Measurements from ENCODE around the gene TECRL.

The TECRL gene

GRCh38 chr4:64409300-64409699, at the start of gene TECRL:
Gene TECRL, minus strand, starts transcription at chr4:64409450. Its CDS starts 99 bp downstream, at chr4:64409351.
- no peak for DNase-seq (ENCODE audit: low spot score)

GRCh38 chr4:64432674-64433073, 23.4 kb upstream of the TECRL start:
- no peak for DNase-seq (ENCODE audit: low spot score)

- no peak for DNase-seq (ENCODE audit: low spot score)
These were observed 21.7 kb upstream of the TECRL start for GRCh38 chr4:64430933-64431332.

GRCh38 chr4:64417974-64418373, 8.7 kb upstream of the TECRL start:
- no peak for DNase-seq (ENCODE audit: low spot score)

GRCh38 chr4:64407000-64407399, 2.2 kb downstream of the TECRL start:
- no peak for DNase-seq (ENCODE audit: low spot score)

GRCh38 chr4:64405761-64406160, 3.5 kb downstream of the TECRL start:
- DNase-seq (ENCODE audit: low spot score): no peak

- no peak for DNase-seq (ENCODE audit: low spot score)
These were observed 6.6 kb downstream of the TECRL start for GRCh38 chr4:64402684-64403083.

- no peak for DNase-seq (ENCODE audit: low spot score)
These were observed 9.7 kb downstream of the TECRL start for GRCh38 chr4:64399313-64400109.

GRCh38 chr4:64394469-64394868, 14.8 kb downstream of the TECRL start:
- DNase-seq (ENCODE audit: low spot score): no peak

GRCh38 chr4:64388252-64388651, 21.0 kb downstream of the TECRL start:
- no peak for DNase-seq (ENCODE audit: low spot score)

- DNase-seq (ENCODE audit: low spot score): no peak
These were observed 24.0 kb downstream of the TECRL start for GRCh38 chr4:64385220-64385619.

- no peak for DNase-seq (ENCODE audit: low spot score)
These were observed 24.7 kb downstream of the TECRL start for GRCh38 chr4:64384237-64385203.

- DNase-seq (ENCODE audit: low spot score): no peak
These were observed 40.5 kb downstream of the TECRL start for GRCh38 chr4:64368741-64369140.

GRCh38 chr4:64361399-64361740, 47.9 kb downstream of the TECRL start:
- DNase-seq (ENCODE audit: low spot score): no peak

GRCh38 chr4:64360664-64361398, 48.4 kb downstream of the TECRL start:
- DNase-seq (ENCODE audit: low spot score): no peak

GRCh38 chr4:64359489-64359888, 49.8 kb downstream of the TECRL start:
- DNase-seq (ENCODE audit: low spot score): no peak

GRCh38 chr4:64353904-64354303, 55.3 kb downstream of the TECRL start:
- no peak for DNase-seq (ENCODE audit: low spot score)

- DNase-seq (ENCODE audit: low spot score): no peak
These were observed 67.5 kb downstream of the TECRL start for GRCh38 chr4:64341711-64342110.

- no peak for DNase-seq (ENCODE audit: low spot score)
These were observed 68.8 kb downstream of the TECRL start for GRCh38 chr4:64340218-64341110.

GRCh38 chr4:64334964-64335363, 74.3 kb downstream of the TECRL start:
- no peak for DNase-seq (ENCODE audit: low spot score)

- DNase-seq (ENCODE audit: low spot score): no peak
These were observed 79.1 kb downstream of the TECRL start for GRCh38 chr4:64330143-64330542.

All from hepatic stellate cell (primary cell).